HG03432 (cell line): ENCODE data around the gene FAM167B.
A peak's percentile ranks its signal among the peaks of the same experiment; 100 is the strongest.

ENCODE experiments used
- ATAC-seq: cut with Tn5 transposase; IDR thresholded peaks from one replicate; pipeline ENCODE4 v1.9.1; 2021; ENCODE audit warnings: mild to moderate bottlenecking, moderate library complexity; ENCODE audit not compliant: unreplicated experiment

Gene FAM167B

GRCh38 chr1:32221980-32222755 lies 24.9 kb upstream of the FAM167B start, which contains the start of the genes EIF3I and TMEM234:
EIF3I (plus strand) TSS chr1:32222407; CDS start chr1:32222442, 35 bp downstream.
TMEM234 (minus strand) TSS chr1:32222353; CDS start chr1:32222322, 31 bp downstream.
- ATAC-seq = peak; percentile 88

- no peak for ATAC-seq
Observed at GRCh38 chr1:32223683-32224082, 23.3 kb upstream of the FAM167B start.

DNA sequence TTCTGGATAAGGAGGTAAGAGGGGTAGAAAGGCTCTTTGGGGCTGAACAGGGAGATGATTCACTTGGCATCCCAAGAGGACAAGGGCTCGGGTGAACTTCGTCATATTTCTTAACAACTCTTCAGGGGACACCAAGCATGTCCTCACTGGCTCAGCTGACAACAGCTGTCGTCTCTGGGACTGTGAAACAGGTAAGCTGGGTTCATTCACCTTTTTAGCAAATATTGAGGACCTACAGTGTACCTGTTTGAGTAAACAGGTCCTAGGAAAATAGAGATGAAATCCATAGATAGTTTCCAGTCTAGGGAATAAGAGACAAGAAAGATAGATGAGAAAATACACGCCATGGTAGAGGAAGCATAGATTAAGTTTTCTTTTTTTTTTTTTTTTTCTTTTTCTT lies 22.7 kb upstream of the FAM167B start:
- no peak for ATAC-seq

GRCh38 chr1:32228771-32229170 lies 18.3 kb upstream of the FAM167B start:
- ATAC-seq = no peak

DNA sequence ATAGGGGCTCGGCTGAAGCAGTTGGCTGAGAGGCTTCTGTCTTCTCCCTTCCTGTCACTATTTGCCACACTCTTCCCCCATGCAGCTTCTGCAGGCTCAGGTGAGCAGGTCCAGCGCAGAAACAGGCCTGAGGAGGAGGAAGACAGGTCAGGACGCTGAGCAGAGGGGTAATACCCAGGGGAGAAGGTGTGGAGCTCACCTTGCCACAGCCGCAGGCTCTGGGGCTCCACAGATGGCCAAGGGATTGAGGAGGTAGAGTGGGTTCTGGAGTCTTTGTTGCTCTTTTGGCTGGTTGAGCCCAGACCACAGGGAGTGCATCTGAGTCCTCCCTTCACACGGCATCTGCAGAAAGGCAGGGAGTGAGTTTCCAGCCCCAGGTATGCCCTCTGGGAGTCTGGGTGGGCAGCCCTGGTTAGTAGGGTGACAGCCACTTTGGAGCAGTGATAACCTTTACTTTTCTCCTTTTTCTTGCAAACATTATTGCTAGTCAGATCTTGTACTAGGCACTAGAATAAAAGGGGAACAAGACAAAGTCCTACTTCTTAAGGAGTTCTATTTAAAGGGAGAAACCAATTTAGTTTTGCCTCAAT lies 15.1 kb upstream of the FAM167B start:
- no peak for ATAC-seq

- no peak for ATAC-seq
Observed at GRCh38 chr1:32232558-32233304, 14.3 kb upstream of the FAM167B start.

DNA sequence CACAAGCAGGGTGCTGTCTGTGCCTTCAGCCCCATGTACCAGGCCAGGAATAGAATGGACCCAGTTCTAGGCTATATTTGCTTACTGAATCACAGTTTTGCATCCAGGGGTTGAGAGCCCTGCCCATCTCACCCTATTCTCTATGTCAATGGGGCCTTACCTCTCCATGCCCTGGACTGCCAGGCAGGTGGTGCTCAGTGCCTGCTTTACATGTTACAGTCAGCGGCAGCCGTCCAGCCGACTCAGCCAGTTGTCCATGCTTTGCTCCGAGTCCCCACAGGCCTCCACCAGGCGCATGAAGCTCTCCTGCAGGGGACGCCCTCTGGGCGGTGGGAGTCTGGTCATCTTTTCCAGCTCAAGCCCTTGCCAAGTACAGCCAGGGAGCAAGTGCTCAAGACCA lies 12.2 kb upstream of the FAM167B start:
- ATAC-seq = no peak

- no peak for ATAC-seq
Observed at GRCh38 chr1:32239337-32239736, 7.7 kb upstream of the FAM167B start.

DNA sequence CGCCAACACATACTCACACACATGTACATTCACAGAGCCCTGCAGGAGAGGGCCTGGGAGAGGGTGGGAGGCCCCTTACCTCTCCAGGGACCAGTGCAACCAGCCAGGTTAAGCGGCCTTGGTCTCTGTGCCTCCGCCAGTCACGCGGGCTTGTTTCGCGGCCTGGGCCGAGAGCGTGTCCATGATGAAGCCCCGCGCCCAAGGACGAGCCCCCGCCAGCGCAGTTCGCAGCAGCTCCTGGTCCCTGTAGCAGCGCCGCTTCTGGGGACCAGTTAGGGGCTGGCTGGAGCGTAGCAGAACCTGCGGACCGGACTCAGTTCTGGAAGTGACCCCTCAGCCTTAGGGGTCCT lies 7.3 kb upstream of the FAM167B start:
- no peak for ATAC-seq

DNA sequence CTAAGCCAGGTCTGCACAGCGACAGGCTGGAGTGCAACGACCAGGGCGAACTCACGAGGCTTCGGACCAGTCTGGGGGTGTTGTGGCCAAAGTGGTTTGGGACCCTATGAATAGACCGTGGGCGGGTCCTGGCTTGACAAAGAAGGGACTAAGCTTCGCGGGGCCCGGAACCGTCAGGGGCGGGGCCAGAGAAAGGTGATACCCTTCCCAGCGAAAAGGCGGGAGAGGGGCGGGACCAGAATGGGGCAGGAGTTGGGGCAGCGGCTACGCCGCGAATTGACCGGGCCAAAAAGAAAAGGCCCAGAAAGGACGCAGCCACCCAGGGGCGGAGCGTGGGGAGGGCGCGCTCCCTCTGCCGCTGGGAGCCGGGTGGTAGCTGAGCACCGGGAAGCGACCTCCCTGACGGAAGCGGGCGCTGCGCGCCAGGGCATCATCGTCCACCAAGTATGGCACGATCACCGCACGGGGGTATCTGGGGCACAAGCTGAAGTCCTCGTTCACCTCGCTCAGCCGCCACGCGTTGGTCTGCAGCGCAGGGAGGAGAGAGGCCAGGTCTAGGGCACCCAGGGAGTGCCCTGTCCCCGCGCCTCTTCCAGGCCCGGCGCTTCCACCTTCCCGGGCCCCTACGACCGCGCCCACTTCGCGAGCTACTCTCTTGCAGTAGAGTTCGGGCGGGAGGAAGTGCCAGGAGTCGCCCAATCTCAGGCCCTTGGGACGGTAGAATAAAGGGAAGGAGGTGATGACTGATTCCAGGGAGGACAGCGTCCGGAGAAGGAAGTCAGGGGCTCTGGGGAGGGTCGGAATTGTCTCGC lies 6.7 kb upstream of the FAM167B start:
- peak; percentile 66 for ATAC-seq

GRCh38 chr1:32241001-32241763 lies 5.8 kb upstream of the FAM167B start:
- ATAC-seq = peak; percentile 56

DNA sequence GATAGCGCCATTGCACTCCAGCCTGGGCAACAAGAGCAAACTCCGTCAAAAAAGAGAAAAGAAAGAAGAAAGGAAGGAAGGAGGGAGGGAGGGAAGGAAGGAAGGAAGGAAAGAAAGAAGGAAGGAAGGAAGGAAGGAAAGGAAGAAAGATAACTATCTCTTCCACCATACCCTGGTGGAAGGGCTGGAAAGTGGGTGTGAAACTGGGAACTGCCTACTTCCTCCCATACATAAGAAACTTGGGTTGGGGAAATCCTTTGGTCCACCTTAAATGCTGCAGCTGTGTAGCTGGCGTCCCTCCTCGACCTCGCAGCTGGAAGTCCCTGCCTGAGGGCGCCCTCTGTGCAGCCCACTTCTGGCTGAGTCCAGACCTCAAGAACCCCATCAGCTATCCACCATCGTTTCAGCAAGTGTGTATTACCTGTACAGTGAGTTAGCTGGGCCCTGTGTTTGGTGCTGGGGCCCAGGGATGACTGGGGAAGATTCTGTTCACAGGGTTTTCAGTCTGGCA lies 4.6 kb upstream of the FAM167B start:
- ATAC-seq = no peak

- ATAC-seq = no peak
Observed at GRCh38 chr1:32247452-32247851, 430 bp downstream of the FAM167B start.

DNA sequence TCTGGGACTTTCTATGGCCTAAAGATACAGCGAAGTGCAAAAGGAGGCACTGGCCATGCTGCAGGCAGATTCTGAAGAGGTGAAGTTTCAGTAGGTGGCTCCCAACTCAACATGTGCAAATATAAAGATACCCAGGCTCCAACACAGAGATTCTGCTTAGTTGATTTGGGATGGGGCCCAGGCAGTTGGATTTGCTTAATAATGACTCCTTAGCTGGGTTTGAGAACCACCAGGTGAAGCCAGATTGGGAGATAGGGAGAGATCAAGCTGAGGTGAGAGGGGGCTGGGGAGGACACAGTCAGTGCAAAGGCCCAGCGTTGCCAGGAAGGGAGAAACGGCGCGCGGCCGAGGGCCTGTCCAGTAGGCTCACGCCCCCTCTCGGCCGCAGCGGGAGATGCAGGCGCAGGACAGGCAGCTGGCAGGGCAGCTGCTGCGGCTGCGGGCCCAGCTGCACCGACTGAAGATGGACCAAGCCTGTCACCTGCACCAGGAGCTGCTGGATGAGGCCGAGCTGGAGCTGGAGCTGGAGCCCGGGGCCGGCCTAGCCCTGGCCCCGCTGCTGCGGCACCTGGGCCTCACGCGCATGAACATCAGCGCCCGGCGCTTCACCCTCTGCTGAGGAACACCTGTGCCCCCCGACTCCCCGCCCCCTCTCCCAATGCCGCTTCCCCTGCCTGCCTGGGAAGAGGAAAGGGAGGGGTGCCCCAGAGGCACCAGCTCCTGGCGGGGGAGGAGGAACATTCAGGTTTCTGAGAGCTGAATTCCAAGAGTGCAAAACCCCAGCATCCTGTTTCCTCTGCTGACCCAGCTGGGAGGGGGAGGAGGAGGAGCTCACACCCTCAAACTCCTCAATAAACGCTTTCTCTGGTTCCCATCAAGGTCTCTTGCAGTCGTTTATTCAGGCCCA lies 1.2 kb downstream of the FAM167B start:
- peak; percentile 45 for ATAC-seq

DNA sequence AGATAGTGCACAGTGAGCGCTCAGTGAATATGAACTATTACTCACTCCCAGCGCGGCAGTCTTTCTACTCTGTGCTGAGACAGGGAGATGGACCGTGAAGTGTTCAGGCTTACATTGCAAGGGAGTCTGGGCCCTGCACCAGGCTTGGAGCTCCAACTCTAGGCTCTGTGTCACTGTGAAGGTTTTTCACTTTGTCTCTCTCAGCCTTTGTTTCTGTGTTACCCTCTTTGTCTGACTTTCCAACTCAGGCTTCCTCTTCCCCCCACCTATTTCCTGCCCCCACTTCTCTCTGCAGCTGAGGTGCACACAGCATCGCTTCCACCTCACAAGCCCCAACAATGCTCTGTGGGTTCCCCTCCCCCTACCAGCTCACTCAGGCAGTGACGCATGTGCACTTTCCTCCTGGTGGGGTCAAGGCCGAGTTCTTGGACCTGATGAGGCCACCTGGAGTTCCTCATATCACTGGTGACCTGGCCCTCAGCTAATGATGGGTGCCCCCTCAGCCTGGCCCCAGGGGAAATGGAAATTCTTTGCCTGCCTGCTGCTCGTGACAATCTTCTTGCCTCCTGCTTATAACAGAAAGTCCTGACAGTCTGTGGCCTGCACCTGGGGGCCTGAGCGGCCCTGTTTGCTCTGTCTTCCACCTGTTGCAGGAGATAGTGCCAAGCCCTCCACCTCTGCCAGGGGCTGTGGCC lies 3.0 kb downstream of the FAM167B start:
- peak; percentile 55 for ATAC-seq

- ATAC-seq = peak; percentile 35
Observed at GRCh38 chr1:32250893-32251716, 4.1 kb downstream of the FAM167B start, which contains the start of gene LCK. LCK (plus strand) TSS chr1:32251265; CDS start chr1:32274330, 23,065 bp downstream.
